GM12878 (cell line): ENCODE measurements around the gene PPP2R2D.

Experiments
- FOXM1 ChIP-seq: IDR thresholded peaks from 2 replicates; pipeline ENCODE4 v1.6.1; 2012; ENCODE audit warnings: low read depth, mild to moderate bottlenecking, inconsistent platforms, low read length, moderate library complexity
- NFIC ChIP-seq: IDR thresholded peaks from 2 replicates; pipeline ENCODE4 v1.6.1; 2012; ENCODE audit warnings: low read depth, mild to moderate bottlenecking, inconsistent platforms, low read length, moderate library complexity
- TF ChIP-seq, protein P1 (sequence below), 3 experiments: IDR thresholded peaks in 2 of 3; conservative IDR thresholded peaks in 1 of 3; 2 replicates each; pipeline ENCODE4 v1.5.1; 2011; ENCODE audit warnings: low read depth in 3 of 3, low read length in 3 of 3, mild to moderate bottlenecking in 3 of 3, control low read depth in 2 of 3, moderate library complexity in 2 of 3, inconsistent platforms in 1 of 3, mixed read lengths in 1 of 3; ENCODE audit not compliant: control insufficient read depth in 2 of 3, insufficient read depth in 1 of 3; ENCODE audit errors: extremely low read depth in 1 of 3

DNA sequence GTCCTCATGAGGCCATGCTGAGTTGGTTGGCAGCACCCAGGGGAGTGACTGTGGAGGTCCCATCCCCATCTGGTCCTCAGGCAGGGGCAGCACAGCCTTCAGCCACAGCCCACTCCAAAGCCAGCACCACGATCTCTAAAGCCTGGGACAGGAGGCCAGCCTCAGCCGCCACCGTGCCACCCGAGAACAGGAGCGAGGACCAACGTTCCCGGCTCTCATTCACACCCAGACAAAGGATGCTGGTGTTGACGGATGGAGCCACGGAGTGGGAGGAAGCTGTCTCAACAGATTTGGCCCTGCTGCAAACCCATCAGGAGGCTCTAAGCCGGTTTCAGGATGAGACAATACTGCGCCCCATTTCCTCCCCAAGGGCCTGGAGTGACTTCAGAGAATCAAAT is 42.7 kb upstream of the PPP2R2D start:
- TF ChIP-seq NFIC (no peak), FOXM1 (no peak)
- TF ChIP-seq, protein P1, sequence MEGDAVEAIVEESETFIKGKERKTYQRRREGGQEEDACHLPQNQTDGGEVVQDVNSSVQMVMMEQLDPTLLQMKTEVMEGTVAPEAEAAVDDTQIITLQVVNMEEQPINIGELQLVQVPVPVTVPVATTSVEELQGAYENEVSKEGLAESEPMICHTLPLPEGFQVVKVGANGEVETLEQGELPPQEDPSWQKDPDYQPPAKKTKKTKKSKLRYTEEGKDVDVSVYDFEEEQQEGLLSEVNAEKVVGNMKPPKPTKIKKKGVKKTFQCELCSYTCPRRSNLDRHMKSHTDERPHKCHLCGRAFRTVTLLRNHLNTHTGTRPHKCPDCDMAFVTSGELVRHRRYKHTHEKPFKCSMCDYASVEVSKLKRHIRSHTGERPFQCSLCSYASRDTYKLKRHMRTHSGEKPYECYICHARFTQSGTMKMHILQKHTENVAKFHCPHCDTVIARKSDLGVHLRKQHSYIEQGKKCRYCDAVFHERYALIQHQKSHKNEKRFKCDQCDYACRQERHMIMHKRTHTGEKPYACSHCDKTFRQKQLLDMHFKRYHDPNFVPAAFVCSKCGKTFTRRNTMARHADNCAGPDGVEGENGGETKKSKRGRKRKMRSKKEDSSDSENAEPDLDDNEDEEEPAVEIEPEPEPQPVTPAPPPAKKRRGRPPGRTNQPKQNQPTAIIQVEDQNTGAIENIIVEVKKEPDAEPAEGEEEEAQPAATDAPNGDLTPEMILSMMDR (IDR thresholded peaks at IDR 0.05 in 2 of 3, conservative IDR thresholded peaks at IDR 0.05 in 1 of 3; ENCODE audit: control insufficient read depth in 2 of 3, extremely low read depth in 1 of 3, insufficient read depth in 1 of 3, low read depth in 3 of 3, low read length in 3 of 3), result no peak
